ENCODE results near the gene MAPK7.

The MAPK7 gene

DNA sequence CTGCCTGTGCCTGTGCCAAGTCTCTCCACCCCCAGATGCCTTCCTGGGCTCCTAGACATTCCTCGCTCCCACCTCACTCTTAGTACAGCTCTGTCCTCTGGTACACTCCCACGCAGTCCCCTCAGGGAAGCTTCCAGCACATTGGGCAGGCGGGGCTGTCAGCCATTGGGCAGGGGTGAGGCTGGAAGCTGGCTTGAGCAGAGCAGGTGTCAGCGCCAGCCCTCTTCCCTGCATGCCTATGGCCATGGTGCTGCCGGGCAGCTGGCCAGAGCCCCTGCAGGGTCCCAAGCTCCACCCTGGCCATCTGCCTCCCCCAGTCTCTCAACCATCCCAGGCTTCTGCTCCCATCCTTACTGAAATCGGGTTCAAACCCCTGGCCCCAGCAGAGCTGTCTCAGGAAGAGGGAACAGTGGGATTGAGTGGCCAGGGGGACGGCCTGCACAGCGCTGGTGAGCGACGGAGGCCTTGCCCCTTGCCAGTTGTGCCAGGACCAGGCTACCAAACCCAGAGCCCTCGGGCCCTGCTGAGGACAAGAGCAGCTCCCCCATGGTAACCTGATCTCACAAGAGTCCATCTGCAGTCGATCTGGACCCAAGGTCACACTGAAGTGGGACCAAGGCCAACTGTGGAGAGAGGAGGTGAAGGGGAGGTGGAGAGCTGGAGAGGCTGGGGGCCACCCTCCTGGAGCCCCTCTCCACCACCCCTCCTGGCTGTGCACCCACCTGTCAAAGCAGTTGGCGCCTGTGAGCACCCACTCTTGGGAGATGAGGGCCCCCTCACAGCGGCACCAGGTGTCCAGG lies 13.4 kb upstream of the MAPK7 start:
- DNase-seq, result no peak

DNA sequence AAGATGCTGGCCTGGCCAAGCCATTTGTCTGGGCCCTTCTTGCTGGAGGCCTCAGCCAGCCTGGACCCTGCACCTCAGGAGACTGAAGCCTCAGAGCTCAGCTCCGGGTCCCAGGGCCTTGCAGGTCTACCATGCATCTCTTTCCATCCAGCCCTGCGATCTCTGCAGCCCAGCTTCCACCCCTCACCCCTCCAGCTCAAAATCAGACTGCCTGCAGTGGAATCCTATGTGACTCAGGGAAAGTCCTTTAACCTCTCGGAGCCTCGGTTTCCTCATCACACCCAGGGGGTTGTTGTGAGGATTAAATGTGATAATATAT lies 12.8 kb upstream of the MAPK7 start:
- DNase-seq, result no peak

DNA sequence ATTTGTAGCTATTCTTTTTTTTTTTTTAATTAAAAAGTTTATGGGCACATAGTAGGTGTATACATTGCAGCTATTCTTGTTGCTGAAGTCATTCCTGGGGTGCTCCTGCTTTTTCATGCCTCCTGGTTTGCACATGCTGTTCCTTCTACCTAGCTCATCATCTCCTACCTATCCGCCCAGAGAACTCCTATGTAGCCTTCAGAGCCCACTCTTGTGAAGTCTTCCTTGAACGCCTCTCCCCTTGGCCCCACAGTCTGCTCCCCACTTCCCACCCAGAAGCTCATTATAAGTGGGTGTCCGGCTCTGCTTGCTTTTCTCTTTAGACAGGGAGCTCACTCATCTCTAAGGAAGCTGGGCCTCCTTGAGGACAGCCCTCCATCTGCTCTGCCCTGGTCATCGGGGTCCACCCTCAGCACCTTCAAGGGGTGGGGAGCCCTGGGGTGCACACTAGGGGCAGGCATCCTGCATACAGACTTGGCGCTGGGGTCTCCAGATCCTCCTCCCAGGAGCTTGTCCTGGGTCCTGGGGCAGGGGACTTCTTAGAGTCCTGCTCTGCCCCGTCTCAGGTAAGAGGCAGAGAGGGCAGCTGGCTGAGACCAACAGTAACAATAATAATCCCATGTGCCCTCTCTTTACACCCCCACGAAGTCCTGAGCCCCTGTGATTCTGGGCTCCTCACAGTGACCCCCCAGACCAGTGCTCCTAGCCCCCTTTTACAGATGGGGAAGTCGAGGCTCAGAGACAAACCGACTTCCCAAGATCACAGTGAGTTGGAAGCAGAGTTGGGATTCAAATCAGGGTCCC lies 12.3 kb upstream of the MAPK7 start:
- DNase-seq, result no peak

DNA sequence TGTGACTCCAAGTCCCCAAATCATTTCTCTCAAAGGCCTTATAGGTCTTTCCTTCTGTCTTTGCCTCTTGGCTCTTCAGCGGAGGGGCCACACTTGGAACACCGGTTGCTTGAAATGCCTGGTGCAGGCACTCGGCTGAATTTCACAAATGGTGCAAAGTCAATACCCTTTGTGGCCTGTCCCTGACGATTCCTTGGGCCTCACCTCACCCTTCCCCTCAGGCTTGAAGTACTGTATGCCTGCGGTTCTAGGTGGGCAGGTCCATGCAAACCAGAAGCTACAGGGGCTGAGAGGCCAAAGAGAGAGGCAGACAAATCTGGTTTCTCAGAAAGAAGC lies 11.7 kb upstream of the MAPK7 start:
- DNase-seq, result no peak

DNA sequence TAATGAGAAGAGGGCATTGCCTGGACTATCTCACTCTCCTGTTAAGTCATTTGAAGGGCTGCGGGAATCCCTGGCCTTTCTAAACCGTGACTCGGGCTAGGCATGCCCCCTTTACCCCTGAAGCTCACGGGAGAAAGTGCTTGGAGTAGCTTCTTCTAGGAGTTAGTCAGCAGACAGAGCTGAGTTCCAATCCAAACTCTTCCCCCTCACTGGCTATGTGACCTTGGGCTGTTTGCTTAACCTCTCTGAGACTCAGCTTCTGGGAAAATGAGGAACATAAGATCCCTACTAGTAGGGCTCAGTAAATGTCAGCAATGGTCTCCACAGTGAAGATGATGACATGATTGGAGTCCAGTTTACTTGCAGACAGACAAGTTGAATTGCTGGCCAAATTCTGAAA lies 10.1 kb upstream of the MAPK7 start:
- DNase-seq, result no peak

- DNase-seq, result no peak
These were observed 9.1 kb upstream of the MAPK7 start for GRCh38 chr17:19369107-19369778.

- DNase-seq, result peak; percentile 27 to 83
These were observed 8.3 kb upstream of the MAPK7 start for GRCh38 chr17:19369846-19370492.

- peak in 1 of 2 donors; percentile 40 for DNase-seq
These were observed 7.8 kb upstream of the MAPK7 start for GRCh38 chr17:19370493-19370960.

GRCh38 chr17:19371259-19372010 lies 6.9 kb upstream of the MAPK7 start:
- no peak for DNase-seq

GRCh38 chr17:19372011-19372370 lies 6.3 kb upstream of the MAPK7 start:
- DNase-seq, result no peak

DNA sequence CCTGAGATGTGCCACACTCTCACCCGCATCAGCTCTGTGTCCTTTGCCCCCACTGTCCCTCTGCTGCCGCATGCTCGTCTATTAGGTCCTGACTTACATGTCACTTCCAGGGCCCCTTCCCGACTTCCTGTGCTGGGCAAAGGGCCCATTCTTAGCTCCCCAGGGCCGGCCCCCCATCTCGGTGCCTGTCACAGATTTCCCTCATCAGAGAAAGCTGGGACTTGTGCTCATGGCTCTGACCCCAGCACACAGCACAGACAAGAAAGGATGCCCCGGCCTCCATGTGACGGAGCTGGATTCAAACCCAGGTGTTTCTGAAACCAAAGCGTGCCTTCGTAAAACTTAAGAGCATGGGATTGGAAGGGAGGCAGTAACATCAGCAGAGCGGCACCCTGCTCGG lies 5.9 kb upstream of the MAPK7 start:
- DNase-seq, result no peak

GRCh38 chr17:19372866-19373504 lies 5.3 kb upstream of the MAPK7 start:
- DNase-seq, result no peak

DNA sequence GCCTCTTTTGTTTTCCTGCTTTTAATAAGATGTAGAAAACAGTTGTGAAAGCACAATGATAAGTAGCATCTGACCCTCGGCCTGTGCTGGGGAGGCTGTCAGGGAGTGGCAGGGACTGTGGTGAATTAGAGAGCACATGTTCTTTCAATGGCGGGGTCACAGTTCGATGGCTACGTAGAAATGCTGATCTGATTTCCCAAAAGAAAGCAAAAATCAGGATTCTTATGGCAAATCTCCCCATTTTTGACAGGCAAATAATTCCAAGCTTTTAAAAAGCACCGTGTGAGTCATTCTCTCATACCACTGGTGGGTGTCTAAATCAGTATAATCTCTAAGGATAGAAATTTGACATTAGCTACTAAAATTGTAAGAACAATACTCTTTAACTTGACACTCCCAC lies 4.2 kb upstream of the MAPK7 start:
- no peak for DNase-seq

DNA sequence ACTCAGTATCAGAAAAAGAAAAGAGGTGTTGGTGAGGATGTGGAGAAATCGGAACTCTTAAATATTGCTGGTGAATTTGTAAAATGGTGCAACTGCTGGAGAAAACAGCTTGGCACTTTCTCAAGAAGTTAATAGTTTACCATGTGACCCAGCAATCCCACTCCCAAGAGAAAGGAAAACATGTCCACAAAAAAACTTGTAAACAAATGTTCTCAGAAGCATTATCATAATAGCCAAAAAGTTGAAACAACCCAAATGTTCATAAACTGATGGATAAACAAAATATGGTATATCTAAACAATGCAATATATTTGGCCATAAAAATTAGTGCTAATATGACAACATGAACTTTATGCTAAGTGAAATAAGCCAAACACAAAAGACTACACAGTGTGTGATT lies 2.6 kb upstream of the MAPK7 start:
- no peak for DNase-seq

DNA sequence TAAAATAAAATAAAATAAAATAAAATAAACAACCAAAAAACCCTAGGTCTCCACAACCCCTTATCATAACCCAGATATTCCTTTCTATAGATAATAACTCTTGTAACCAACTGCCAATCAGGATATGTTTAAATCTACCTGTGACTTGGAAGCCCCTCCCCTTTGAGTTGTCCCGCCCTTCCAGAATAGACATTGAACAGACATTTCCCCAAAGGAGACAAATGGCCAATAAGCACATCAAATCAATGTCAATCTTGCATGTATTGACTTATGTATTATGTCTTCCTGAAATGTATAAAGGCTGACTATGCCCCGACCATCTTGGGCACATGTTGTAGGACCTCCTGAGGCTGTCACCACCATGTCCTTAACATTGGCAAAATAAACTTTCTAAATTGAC lies 1.5 kb upstream of the MAPK7 start:
- no peak for DNase-seq

- DNase-seq, result peak; percentile 88 to 96
These were observed 489 bp upstream of the MAPK7 start for GRCh38 chr17:19377602-19378415.

DNA sequence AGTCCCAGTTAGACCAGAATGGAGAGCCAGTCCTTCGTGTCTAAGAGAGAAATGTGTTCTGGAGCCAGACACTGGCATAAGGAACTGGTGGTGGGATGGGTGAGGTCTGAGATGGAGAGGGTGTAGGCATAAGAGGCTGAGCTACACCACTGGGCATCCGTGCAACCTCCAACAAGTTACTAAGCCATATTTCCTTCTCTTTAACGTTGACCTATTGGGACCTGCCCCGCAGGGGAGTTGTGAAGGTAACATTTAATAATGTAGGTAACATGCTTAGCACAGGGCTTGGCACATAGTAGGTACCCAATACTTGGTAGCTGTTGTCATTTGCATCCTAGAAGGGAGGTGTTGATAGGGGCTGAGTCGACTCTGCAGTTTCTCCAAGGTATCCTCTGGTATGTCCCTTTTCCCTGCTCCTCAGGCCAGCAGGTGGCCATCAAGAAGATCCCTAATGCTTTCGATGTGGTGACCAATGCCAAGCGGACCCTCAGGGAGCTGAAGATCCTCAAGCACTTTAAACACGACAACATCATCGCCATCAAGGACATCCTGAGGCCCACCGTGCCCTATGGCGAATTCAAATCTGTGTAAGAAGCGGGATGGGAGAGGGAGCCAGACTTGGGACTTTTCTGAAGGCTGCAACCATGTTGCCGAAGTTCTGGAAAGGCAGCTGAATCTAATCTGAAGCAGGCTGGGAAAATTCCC lies 1.2 kb downstream of the MAPK7 start:
- DNase-seq, result no peak

DNA sequence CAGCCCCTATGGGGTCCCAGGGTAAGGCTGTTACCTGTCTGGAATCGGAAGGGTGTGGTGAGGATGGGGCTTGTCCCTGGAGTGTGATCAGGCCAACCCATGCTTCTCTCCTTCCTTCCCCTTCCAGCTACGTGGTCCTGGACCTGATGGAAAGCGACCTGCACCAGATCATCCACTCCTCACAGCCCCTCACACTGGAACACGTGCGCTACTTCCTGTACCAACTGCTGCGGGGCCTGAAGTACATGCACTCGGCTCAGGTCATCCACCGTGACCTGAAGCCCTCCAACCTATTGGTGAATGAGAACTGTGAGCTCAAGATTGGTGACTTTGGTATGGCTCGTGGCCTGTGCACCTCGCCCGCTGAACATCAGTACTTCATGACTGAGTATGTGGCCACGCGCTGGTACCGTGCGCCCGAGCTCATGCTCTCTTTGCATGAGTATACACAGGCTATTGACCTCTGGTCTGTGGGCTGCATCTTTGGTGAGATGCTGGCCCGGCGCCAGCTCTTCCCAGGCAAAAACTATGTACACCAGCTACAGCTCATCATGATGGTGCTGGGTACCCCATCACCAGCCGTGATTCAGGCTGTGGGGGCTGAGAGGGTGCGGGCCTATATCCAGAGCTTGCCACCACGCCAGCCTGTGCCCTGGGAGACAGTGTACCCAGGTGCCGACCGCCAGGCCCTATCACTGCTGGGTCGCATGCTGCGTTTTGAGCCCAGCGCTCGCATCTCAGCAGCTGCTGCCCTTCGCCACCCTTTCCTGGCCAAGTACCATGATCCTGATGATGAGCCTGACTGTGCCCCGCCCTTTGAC lies 2.4 kb downstream of the MAPK7 start:
- DNase-seq, result no peak

- DNase-seq, result no peak
These were observed 3.1 kb downstream of the MAPK7 start for GRCh38 chr17:19381361-19381740.

Measured in bone marrow (tissue), 2 donors.